HL-60/S4 (cell line): Measurements from ENCODE around the gene KLC1.

Experiments used
- in situ Hi-C: fragments of 300-500 bp; cut with MboI; formaldehyde crosslinking; loops from 2 replicates; pipeline ENCODE4 v1.14.3; 2022; ENCODE audit warnings: low sequenced_read_pairs

KLC1 gene

GRCh38 chr14:103732868-103733620 is 104.0 kb downstream of the KLC1 start:
- in situ Hi-C loops, result no loop called here

GRCh38 chr14:103733651-103734050 is 104.6 kb downstream of the KLC1 start:
- in situ Hi-C loops, result no loop called here

GRCh38 chr14:103734081-103734888 is 105.3 kb downstream of the KLC1 start:
- in situ Hi-C loops, result no loop called here

GRCh38 chr14:103735022-103735421 is 106.0 kb downstream of the KLC1 start:
- in situ Hi-C loops, result no loop called here

- in situ Hi-C loops, result no loop called here
Measured at GRCh38 chr14:103735439-103735814, 106.4 kb downstream of the KLC1 start.

- in situ Hi-C loops, result no loop called here
Measured at GRCh38 chr14:103735815-103736545, 107.0 kb downstream of the KLC1 start.

GRCh38 chr14:103736546-103737431 is 107.8 kb downstream of the KLC1 start:
- in situ Hi-C loops, result no loop called here

GRCh38 chr14:103737432-103738045 is 108.5 kb downstream of the KLC1 start:
- in situ Hi-C loops, result no loop called here

GRCh38 chr14:103738166-103738565 is 109.2 kb downstream of the KLC1 start:
- in situ Hi-C loops, result no loop called here

GRCh38 chr14:103738701-103739451 is 109.9 kb downstream of the KLC1 start:
- in situ Hi-C loops, result no loop called here

GRCh38 chr14:103739466-103739792 is 110.4 kb downstream of the KLC1 start:
- in situ Hi-C loops, result no loop called here

GRCh38 chr14:103739793-103740501 is 110.9 kb downstream of the KLC1 start:
- in situ Hi-C loops, result no loop called here

- in situ Hi-C loops, result no loop called here
Measured at GRCh38 chr14:103740991-103741689, 112.1 kb downstream of the KLC1 start.

GRCh38 chr14:103741876-103742275 is 112.9 kb downstream of the KLC1 start:
- in situ Hi-C loops, result no loop called here

- in situ Hi-C loops, result no loop called here
Measured at GRCh38 chr14:103742499-103743255, 113.7 kb downstream of the KLC1 start.

GRCh38 chr14:103743691-103744090 is 114.7 kb downstream of the KLC1 start:
- in situ Hi-C loops, result no loop called here

- in situ Hi-C loops, result no loop called here
Measured at GRCh38 chr14:103744621-103745395, 115.8 kb downstream of the KLC1 start.
